HepG2 (cell line): ENCODE results near the gene SSBP2. TPM values are rescaled to one million over a fixed set of nuclear protein-coding genes. Genes with fewer than 3 reads are reported as not detected.
A peak's percentile ranks its signal among the peaks of the same experiment; 100 is the strongest.

Experiments used
- ATAC-seq: fragments of 200-7000 bp; cut with Tn5 transposase; 3 replicates; pipeline ENCODE4 v1.9.1; 2020; ENCODE audit warnings: mild to moderate bottlenecking, moderate library complexity
- BruUV-seq: library from RNA; stranded (reverse); fragments of 400-500 nt; replicated peaks from 2 replicates; lab custom pipeline; 2021; lab: Mats Ljungman, UMichigan
- CTCF ChIA-PET: fragments of 300-600 bp; formaldehyde crosslinking; extraction: SDS; loops from one replicate; lab custom pipeline; 2021; ENCODE audit warnings: low total read pairs, inconsistent platforms, low intra/inter-chr PET ratio; lab: Yijun Ruan, JAX
- POLR2A ChIA-PET: fragments of 350-600 bp; sonication (Branson Sonifier 250); formaldehyde crosslinking; loops from one replicate; lab custom pipeline; 2020; ENCODE audit warnings: antibody characterized with exemption, inconsistent platforms; lab: Yijun Ruan, JAX
- DNase-seq: peaks from one replicate; pipeline ENCODE4 v3.0.0-alpha.2; 2015; ENCODE audit warnings: low spot score
- FAIRE-seq: peaks from 3 replicates; lab custom pipeline; 2011; peaks lifted over from hg19 to GRCh38; lab: Jason Lieb, UNC
- H2AFZ ChIP-seq: one replicate; pipeline ENCODE4 v1.6.1; 2011; ENCODE audit warnings: low read length, inconsistent platforms
- H3K27ac ChIP-seq: fragments of 300-600 bp; 3 replicates; pipeline ENCODE4 v1.8.0; 2011; ENCODE audit warnings: mixed run types, mild to moderate bottlenecking, mixed read lengths, low read length, inconsistent platforms; ENCODE audit not compliant: insufficient read depth; ENCODE audit errors: extremely low read length
- H3K27me3 ChIP-seq, 2 experiments: fragments of 200-600 bp in 1 of 2; 2 replicates in 1 of 2; 3 replicates in 1 of 2; pipeline versions ENCODE4 v1.6.0 to v1.8.0; 2011; ENCODE audit warnings: low read length in 2 of 2, mild to moderate bottlenecking in 2 of 2, moderate library complexity in 2 of 2, inconsistent platforms in 1 of 2; ENCODE audit not compliant: insufficient read depth in 2 of 2, control insufficient read depth in 1 of 2
- H3K36me3 ChIP-seq, 2 experiments: fragments of 200-600 bp in 1 of 2; replicated peaks in 1 of 2; 2 replicates in 1 of 2; 3 replicates in 1 of 2; pipeline versions ENCODE4 v1.5.1 to v1.8.0; 2011; ENCODE audit warnings: low read length in 2 of 2, inconsistent platforms in 1 of 2; ENCODE audit not compliant: insufficient read depth in 2 of 2, control insufficient read depth in 1 of 2
- H3K4me1 ChIP-seq: 2 replicates; pipeline ENCODE4 v1.5.1; 2012; ENCODE audit warnings: low read length, inconsistent platforms; ENCODE audit not compliant: insufficient read depth
- H3K4me2 ChIP-seq: 2 replicates; pipeline ENCODE4 v1.6.0; 2011; ENCODE audit warnings: low read depth, low read length, inconsistent platforms
- H3K4me3 ChIP-seq, 3 experiments: fragments of 200-600 bp in 1 of 3; sonication (generic), shearing (Covaris generic) in 1 of 3; replicated peaks in 1 of 3; 2 replicates each; pipeline ENCODE4 v1.5.1; 2011 to 2016; ENCODE audit warnings: low read length in 3 of 3, inconsistent platforms in 2 of 3, low read depth in 2 of 3, mild to moderate bottlenecking in 2 of 3, control low read depth in 1 of 3, mixed read lengths in 1 of 3; ENCODE audit not compliant: insufficient read depth in 1 of 3
- H3K79me2 ChIP-seq: one replicate; pipeline ENCODE4 v1.6.1; 2011; ENCODE audit warnings: low read length, inconsistent platforms; ENCODE audit not compliant: insufficient read depth
- H3K9ac ChIP-seq: 2 replicates; pipeline ENCODE4 v1.6.0; 2011; ENCODE audit warnings: mild to moderate bottlenecking, low read depth, low read length, inconsistent platforms; ENCODE audit not compliant: insufficient read depth
- H3K9me3 ChIP-seq: 2 replicates; pipeline ENCODE4 v1.5.1; 2012; ENCODE audit warnings: mild to moderate bottlenecking, low read length
- H4K20me1 ChIP-seq: 2 replicates; pipeline ENCODE4 v1.6.0; 2011; ENCODE audit warnings: inconsistent platforms, mild to moderate bottlenecking, low read length, moderate library complexity; ENCODE audit not compliant: insufficient read depth
- DNMT1 ChIP-seq: sonication (generic); formaldehyde crosslinking; IDR thresholded peaks from 2 replicates; pipeline ENCODE4 v1.5.1; 2020; ENCODE audit warnings: mild to moderate bottlenecking, missing genetic modification reagents
- GABPA ChIP-seq, 2 experiments: IDR thresholded peaks; 2 replicates each; pipeline ENCODE4 v1.6.1; 2011 to 2016; ENCODE audit warnings: low read depth in 2 of 2, low read length in 1 of 2, missing biosample characterization in 1 of 2, missing genetic modification characterization in 1 of 2
- KDM5A ChIP-seq: fragments of 200-600 bp; sonication (generic); IDR thresholded peaks from 2 replicates; pipeline ENCODE4 v1.7.0; 2018; ENCODE audit warnings: antibody characterized with exemption, mild to moderate bottlenecking, low read length, borderline replicate concordance
- KLF15 ChIP-seq: sonication (generic); formaldehyde crosslinking; IDR thresholded peaks from 2 replicates; pipeline ENCODE4 v1.8.1; 2023; ENCODE audit warnings: borderline replicate concordance, mild to moderate bottlenecking, inconsistent platforms, missing genetic modification reagents, mixed read lengths
- MAFG ChIP-seq: sonication (generic); formaldehyde crosslinking; IDR thresholded peaks from 2 replicates; pipeline ENCODE4 v1.5.1; 2020; ENCODE audit warnings: mild to moderate bottlenecking, missing genetic modification reagents
- PBX2 ChIP-seq: IDR thresholded peaks from 2 replicates; pipeline ENCODE4 v1.6.1; 2016; ENCODE audit warnings: control low read depth
- STAG1 ChIP-seq: sonication (generic); formaldehyde crosslinking; IDR thresholded peaks from 2 replicates; pipeline ENCODE4 v1.4.0; 2020; ENCODE audit warnings: missing genetic modification reagents
- ZKSCAN8 ChIP-seq: IDR thresholded peaks from 2 replicates; pipeline ENCODE4 v1.6.1; 2016; ENCODE audit warnings: borderline replicate concordance, missing genetic modification reagents, missing compliant biosample characterization
- ZNF276 ChIP-seq: sonication (generic); formaldehyde crosslinking; IDR thresholded peaks from 2 replicates; pipeline ENCODE4 v1.4.0; 2020; ENCODE audit warnings: mild to moderate bottlenecking, low read depth, missing genetic modification reagents
- ZNF549 ChIP-seq: sonication (generic); formaldehyde crosslinking; IDR thresholded peaks from 2 replicates; pipeline ENCODE4 v1.5.0; 2020; ENCODE audit warnings: missing genetic modification reagents
- WGBS: methylation state at CpG from one replicate; pipeline ENCODE4 v1.1.6; 2017; ENCODE audit warnings: low lambda C conversion rate; 5-methylcytosine and 5-hydroxymethylcytosine counted together
- in situ Hi-C: cut with HindIII; loops from 2 replicates; pipeline ENCODE4 v1.10.0; 2017; ENCODE audit warnings: low pct_unique_long_range_greater_than_20kb; ENCODE audit not compliant: extremely low pct_ligation_motif_present
- intact Hi-C: fragments of 100-400 bp; cut with micrococcal nuclease; formaldehyde crosslinking; loops from one replicate; pipeline ENCODE4 v1.10.0; 2022; ENCODE audit not compliant: unreplicated experiment
- polyA plus RNA-seq, 8 experiments: library from polyadenylated mRNA; depleted of rRNA in 3 of 8; stranded (reverse) in 7 of 8; unstranded in 1 of 8; fragments of >200 nt; fragmentation: Illumina TruSeq in 4 of 8; extraction: Trizol in 4 of 8; gene quantifications; 2 replicates each; pipeline versions ENCODE4 v1.2.1 to v1.2.3, GENCODE V29; 2011 to 2016; ENCODE audit warnings: low read depth in 4 of 8, missing spikeins in 1 of 8, mixed read lengths in 1 of 8; ENCODE audit not compliant: insufficient read depth in 1 of 8
- total RNA-seq, 5 experiments: library from RNA; depleted of rRNA; stranded (reverse); fragments of >200 nt; fragmentation: Illumina TruSeq; extraction: Trizol; gene quantifications; 2 replicates each; pipeline ENCODE4 v1.2.3, GENCODE V29; 2016; ENCODE audit warnings: low read depth in 1 of 5
- TF ChIP-seq, protein P1 (sequence below): sonication (generic); formaldehyde crosslinking; IDR thresholded peaks from 2 replicates; pipeline ENCODE4 v1.4.0; 2020; ENCODE audit warnings: missing genetic modification reagents

Gene SSBP2
- total and polyA plus RNA-seq, 2 of the 13 experiments (the other 11 are each of a cell fraction or from before 2014, with no cell fraction given) = 0.16 TPM; not detected in 1

GRCh38 chr5:81785322-81785721 is 34.4 kb upstream of the SSBP2 start:
- POLR2A ChIA-PET = no interaction called here
- no peaks in the 10 kb centered on the region for H3K79me2 ChIP-seq
- 5% methylated on average over 4 of the region's 4 CpGs for WGBS
- intact Hi-C loops (no loop called here), in situ Hi-C loops (no loop called here)
- no peak overlapping the region for H3K27ac ChIP-seq
- H3K4me2 ChIP-seq = no peak overlapping the region
- no peak for FAIRE-seq
- no peak overlapping the region for H3K9ac ChIP-seq
- H2AFZ ChIP-seq = no peak overlapping the region
- H3K4me1 ChIP-seq = no peaks in the 10 kb centered on the region
- TF ChIP-seq MAFG (no peak), DNMT1 (CRISPR knock-in tag) (no peak), KLF15 (CRISPR knock-in tag) (no peak), STAG1 (CRISPR knock-in tag) (0 out of 2 replicates have a peak, but pooled peaks have one; percentile 6), PBX2 (CRISPR knock-in tag) (no peak), GABPA (IDR thresholded peaks at IDR 0.05; ENCODE audit: low read depth, low read length) (no peak), GABPA (CRISPR knock-in tag; IDR thresholded peaks at IDR 0.05; ENCODE audit: low read depth) (no peak)
- TF ChIP-seq, all 625 proteins: peak for 1
- no TSS peak for BruUV-seq
- Histone ChIP-seq H3K27me3 (peaks cover 0 to 2% of the 10 kb centered on the region in 2 experiments; a peak in 2 of 5 replicates), H3K9me3 (no peaks in the 10 kb centered on the region), H4K20me1 (no peaks in the 10 kb centered on the region), H3K36me3 (no peaks in the 10 kb centered on the region), H3K4me3 (no peak overlapping the region)
- CTCF ChIA-PET = no interaction called here
- ATAC-seq (no peak), DNase-seq (no peak)

GRCh38 chr5:81783401-81783800 is 32.5 kb upstream of the SSBP2 start:
- in situ Hi-C loops = no loop called here
- POLR2A ChIA-PET = no interaction called here
- no peak for TF ChIP-seq ZKSCAN8 (CRISPR knock-in tag)
- no peak for TF ChIP-seq ZNF549 (CRISPR knock-in tag)
- TF ChIP-seq KDM5A = no peak
- TF ChIP-seq KLF15 (CRISPR knock-in tag) = no peak
- TF ChIP-seq ZNF276 (CRISPR knock-in tag) = no peak
- TF ChIP-seq, protein P1, sequence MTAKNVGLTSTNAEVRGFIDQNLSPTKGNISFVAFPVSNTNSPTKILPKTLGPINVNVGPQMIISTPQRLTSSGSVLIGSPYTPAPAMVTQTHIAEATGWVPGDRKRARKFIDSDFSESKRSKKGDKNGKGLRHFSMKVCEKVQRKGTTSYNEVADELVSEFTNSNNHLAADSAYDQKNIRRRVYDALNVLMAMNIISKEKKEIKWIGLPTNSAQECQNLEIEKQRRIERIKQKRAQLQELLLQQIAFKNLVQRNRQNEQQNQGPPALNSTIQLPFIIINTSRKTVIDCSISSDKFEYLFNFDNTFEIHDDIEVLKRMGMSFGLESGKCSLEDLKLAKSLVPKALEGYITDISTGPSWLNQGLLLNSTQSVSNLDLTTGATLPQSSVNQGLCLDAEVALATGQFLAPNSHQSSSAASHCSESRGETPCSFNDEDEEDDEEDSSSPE = no peak
- H4K20me1 ChIP-seq = no peaks in the 10 kb centered on the region
- CTCF ChIA-PET = no interaction called here
- no TSS peak for BruUV-seq
- H3K36me3 ChIP-seq = no peaks in the 10 kb centered on the region
- 10% methylated on average over 3 of the region's 3 CpGs for WGBS
- no peaks in the 10 kb centered on the region for H3K79me2 ChIP-seq
- DNase-seq (no peak), FAIRE-seq (no peak), ATAC-seq (no peak)
- H3K27ac ChIP-seq = no peak overlapping the region
- peaks cover 0 to 2% of the 10 kb centered on the region in 2 experiments; a peak in 2 of 5 replicates for H3K27me3 ChIP-seq
- H2AFZ ChIP-seq = no peak overlapping the region
- H3K4me2 ChIP-seq = no peak overlapping the region
- no peak overlapping the region for H3K9ac ChIP-seq
- intact Hi-C loops = no loop called here
- H3K9me3 ChIP-seq = no peaks in the 10 kb centered on the region
- H3K4me3 ChIP-seq = no peak overlapping the region
- peaks cover 4% of the 10 kb centered on the region; the same call in 1 of the 2 replicates for H3K4me1 ChIP-seq
